Cardiac fibroblast (primary cell): ENCODE data around the gene BANF2.
A peak's percentile ranks its signal among the peaks of the same experiment; 100 is the strongest.

Experiments
- DNase-seq, 2 donors: peaks; one replicate each; pipeline versions ENCODE4 v3.0.0 to v3.0.0-alpha.2; 2010; ENCODE audit warnings: low read depth in 2 of 2
- H3K4me3 ChIP-seq, 2 donors: replicated peaks in 1 of 2; 1 replicate in 1 of 2; 2 replicates in 1 of 2; pipeline ENCODE4 v1.5.1; 2011; ENCODE audit warnings: low read depth in 2 of 2, low read length in 2 of 2, mild to moderate bottlenecking in 2 of 2, moderate library complexity in 1 of 2
- TF ChIP-seq, protein P1 (sequence below): IDR thresholded peaks from one replicate; pipeline ENCODE4 v1.5.1; 2011; ENCODE audit warnings: low read depth, mild to moderate bottlenecking, low read length, inconsistent platforms

The BANF2 gene

DNA sequence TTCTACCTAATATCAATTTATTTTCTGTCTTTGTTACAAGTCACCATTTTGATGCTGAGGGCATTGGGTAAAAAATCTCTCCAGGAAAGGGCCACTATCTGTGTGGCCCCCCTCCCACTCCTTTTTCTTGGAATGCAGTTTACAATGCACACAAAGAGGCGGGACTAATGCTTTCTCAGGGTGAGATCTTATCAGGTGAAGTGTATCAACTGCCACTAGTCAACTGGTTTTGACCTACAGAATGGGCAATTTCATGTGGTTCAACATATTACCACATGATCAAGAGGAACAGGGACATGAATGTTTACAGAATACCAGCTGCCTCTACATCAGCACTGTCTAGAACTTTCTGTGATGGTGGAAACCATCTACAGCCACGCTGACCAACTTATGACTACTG lies 21.5 kb upstream of the BANF2 start:
- no peak for DNase-seq
- TF ChIP-seq, protein P1, sequence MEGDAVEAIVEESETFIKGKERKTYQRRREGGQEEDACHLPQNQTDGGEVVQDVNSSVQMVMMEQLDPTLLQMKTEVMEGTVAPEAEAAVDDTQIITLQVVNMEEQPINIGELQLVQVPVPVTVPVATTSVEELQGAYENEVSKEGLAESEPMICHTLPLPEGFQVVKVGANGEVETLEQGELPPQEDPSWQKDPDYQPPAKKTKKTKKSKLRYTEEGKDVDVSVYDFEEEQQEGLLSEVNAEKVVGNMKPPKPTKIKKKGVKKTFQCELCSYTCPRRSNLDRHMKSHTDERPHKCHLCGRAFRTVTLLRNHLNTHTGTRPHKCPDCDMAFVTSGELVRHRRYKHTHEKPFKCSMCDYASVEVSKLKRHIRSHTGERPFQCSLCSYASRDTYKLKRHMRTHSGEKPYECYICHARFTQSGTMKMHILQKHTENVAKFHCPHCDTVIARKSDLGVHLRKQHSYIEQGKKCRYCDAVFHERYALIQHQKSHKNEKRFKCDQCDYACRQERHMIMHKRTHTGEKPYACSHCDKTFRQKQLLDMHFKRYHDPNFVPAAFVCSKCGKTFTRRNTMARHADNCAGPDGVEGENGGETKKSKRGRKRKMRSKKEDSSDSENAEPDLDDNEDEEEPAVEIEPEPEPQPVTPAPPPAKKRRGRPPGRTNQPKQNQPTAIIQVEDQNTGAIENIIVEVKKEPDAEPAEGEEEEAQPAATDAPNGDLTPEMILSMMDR = no peak
- H3K4me3 ChIP-seq = no peak overlapping the region

DNA sequence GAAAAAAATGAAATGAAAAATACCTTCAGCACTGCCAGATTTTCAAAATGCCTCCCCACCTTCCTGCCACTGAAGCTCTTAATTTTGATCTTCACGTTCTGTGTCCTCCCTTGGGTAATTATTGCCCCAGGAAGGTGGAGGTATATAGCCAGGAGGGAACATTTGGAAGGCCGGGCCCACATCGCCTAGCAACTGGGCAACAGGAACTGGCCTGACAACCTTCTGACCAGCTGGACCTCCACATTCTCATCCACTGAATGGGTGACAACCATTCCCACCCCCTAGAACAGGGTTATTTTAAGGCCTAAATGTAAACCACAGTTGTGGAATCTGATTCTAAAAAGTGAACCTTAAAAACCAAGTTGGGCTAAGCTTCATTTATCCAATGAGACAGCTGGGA lies 20.9 kb upstream of the BANF2 start:
- DNase-seq = no peak
- TF ChIP-seq, protein P1 = no peak
- no peak overlapping the region for H3K4me3 ChIP-seq

DNA sequence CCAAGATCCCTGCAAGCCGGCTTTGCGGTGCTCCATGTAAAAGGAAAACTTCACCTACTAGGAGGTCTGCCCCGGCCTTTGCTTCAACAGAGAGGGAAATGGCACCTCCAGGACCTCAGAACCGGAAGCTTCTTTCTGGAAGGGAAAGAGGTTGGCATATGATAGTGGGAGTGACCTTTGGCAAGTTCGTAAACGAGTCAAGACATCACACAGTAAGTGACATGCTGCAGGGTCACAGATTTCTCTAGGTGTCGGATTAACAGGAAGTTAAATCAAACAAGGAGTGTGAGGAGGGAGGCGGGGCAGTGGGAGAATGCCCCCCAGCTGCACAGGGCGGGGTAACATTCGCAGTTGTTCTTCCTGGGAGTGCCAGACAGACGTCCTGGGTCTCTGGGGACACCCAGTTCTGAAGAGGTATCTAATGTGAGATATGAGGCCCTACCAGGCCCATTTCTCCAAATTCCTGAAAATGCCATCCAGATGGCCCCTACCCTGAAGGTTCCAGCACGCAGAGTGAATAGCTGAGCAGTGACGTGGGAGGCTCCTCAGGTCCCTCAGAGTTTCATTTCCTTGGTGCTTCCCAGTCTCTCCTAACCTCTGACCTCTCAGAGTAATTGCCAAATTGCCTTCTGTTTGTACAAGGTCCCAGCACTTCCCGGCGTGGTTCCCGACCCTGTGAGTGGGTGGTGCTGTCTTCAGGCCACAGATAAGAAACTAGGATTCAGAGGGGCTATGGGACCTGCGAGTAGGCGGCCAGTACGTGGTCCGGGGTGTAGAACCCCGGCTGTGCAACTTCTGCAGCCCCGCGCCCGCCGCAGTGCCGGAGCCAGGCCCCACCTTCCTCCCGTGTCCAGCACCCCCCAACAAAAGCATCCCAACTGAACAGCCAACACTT lies 19.6 kb upstream of the BANF2 start:
- TF ChIP-seq, protein P1 = no peak
- DNase-seq = peak; percentile 80 to 86
- H3K4me3 ChIP-seq = peak overlapping the region; percentile 67 to 86

DNA sequence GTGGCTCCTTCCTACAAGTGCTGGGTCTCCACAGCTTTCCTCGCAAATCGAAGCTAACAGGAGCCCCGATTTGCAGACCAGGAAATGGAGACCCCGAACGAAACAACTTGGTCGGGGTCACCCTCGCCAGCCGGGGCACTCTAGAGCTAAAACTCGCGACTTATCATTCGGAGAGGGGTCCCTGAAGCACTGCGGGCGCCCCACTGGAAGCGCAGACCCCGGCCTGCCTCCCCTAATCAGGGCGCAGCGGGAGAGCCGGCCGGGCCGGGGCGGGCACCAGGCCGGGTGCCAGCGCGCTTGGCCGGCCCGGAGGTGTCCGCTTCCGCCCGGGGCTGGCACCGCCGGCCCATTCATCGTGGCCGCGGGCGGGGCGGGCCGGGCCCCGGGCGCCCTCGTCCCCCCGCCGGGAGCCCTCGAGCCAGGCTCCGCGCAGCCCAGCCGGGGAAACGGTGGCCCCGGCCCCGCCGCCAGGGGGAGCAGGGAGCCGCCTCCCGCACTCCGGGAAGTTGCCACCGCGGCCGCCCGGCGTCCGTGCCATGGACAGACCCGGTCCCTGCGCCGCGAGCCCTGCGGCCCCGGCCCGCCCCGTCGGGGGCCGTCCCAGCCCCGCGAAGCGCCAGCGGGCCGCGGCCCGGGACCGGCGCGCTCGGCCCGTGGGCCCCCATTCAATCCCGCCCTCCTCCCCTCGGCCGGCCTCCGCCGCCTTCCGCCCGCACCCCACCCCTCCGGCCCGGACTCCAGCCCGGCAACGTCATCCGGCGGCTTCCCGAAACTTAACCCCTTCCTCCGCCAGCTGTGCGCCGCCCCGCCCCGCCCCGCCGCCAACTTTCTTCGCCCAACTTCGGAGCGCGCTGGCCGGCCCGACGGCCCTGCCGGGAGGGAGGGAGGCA lies 18.7 kb upstream of the BANF2 start:
- H3K4me3 ChIP-seq = peak overlapping the region; percentile 67 to 86

DNA sequence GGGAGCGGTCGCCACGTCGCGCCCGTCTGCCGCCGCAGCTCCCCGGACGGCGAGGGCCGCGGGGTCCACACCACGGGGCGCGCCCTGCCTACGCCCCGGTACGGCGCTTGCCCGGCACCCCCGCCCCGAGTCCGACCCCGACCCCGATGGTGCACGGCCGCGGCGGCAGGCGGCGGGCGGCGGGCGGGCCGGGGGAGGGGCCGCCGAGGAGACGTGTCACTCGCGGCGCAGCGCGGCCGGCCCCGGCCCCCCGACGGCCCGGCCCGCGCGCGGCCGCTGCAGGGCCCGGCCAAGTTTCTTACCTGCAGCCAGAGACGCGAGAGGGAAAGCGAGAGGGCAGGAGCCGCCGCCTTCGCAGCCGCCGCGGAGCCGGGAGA lies 18.1 kb upstream of the BANF2 start:
- TF ChIP-seq, protein P1 = no peak
- DNase-seq = no peak

More for the DNA sequence above, 18.7 kb upstream of the BANF2 start:
- peak; percentile 74 to 84 for DNase-seq
- TF ChIP-seq, protein P1 = peak; percentile 47

DNA sequence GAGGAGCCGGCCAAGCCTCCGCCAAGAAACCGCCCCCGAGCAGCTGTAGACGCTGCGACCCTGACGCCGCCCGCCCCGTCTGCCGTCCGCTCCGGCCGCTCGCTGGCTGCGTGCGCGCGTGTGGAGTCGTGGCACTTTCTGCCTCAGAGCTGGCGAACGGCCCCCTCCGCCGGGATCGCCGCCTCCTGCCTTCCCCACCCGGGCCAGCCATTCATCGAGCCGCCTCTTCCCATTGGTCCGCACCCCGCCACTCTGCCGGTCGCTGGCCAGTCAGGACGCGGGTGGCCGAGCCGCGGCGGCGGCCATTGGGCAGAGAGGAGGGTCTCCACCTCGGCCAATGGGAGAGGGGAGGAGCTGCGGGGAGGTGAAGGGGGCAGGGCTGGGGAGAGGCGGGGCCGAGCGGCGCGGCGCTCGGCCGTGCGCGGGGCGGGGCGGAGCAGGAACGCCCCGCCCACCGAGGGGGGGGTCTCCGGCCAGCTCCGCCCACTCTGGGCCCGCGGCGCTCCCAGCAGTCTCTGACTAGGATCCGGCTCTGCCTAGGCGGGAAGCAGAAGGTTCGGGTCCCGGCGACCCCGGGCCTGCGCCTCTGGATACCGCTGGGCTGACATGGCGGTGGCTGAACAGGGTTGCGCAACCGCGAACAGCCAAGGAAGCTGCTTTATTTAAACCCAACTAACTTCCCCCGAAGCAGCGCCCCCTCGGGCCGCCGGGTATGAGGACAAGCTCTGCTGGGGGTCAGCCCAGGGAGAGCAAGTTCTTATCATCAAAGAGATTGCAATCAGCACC lies 17.5 kb upstream of the BANF2 start, which contains the start of gene RRBP1:
Gene RRBP1, minus strand, starts transcription at position 140 of the 786 bp plus-strand sequence. CDS start 21,735 bp downstream, outside the sequence.
- TF ChIP-seq, protein P1 = peak; percentile 76
- peak within 1 kb of the TSS; percentile 64 to 86 for H3K4me3 ChIP-seq
- DNase-seq = peak; percentile 97 to 99

More for the DNA sequence above, 18.1 kb upstream of the BANF2 start:
- H3K4me3 ChIP-seq = peak overlapping the region; percentile 64 to 86
